ENCODE results near the gene HMCN1.

GRCh38 chr1:185964946-185965345 is 230.8 kb downstream of the HMCN1 start:
- no peak for TF ChIP-seq CTCF (IDR thresholded peaks at IDR 0.05)
- TF ChIP-seq ZFX (IDR thresholded peaks at IDR 0.05; ENCODE audit: borderline replicate concordance), result no peak

All from 22Rv1 (cell line).